Measurements from ENCODE around the gene DDX42.
"Not testable (repeated sequence)": the region's sequence is repeated elsewhere in the genome, so short reads cannot be mapped to it uniquely, and the experiment has no call there.

DDX42 gene

DNA sequence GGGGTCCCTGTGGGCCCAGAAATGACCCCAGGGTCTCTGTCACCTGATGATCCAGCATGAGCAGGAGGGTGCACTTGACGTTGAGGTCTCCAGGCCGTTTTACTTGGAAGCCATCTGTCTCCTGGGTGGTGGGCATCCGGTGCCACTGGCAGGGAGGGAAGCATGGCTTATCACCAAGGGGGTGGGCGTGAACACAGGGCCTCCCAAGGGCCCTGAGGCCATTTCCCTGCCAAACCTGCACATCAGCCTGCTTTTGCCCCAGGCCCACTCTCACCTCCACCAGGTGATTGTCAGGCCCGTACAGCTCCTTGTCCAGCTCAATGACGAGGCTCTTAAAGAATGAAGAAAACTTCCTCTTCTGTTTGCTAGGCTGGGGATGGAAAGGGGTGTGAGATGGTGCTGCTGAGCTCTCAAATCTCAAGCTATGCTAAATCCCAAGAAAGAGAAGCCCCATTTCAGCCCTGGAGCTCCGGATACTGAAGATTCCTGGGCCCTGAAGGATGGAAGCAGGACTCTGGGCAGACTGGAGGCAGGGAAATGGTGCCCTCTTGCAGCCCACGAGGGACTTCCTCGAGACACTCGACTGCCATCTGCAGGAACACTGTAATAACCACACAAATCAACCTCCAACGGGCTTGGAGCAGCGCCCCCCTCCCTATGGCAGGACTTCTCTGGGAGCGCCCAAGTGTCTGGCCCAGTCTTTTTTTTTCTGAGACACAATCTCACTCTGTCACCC is 60.6 kb downstream of the DDX42 start:
- peak; percentile 74 for FAIRE-seq

DNA sequence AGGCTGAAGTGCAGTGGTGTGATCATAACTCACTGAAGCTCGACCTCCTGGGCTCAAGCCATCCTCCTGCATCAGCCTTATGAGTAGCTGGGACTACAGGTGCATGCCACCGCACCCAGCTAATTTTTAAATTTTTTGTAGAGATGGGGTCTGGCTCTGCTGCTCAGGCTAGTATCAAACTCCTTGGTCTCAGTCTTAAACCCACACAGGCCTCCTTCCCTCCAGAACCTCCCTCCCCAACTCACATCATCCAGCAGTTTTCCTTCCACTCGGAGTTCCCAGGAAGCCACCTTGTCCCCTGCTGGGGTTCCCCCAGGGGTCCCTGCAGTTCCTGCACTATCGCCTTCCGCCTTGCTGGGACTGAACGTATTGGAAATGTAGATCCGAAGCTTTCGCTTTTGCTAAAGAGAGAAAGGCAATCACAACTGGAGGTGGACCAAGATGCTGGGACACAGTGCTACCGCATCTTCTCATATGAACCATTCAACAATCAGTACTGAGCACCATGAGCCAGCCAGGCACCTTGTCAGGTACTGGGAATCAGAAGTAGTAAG is 61.3 kb downstream of the DDX42 start:
- FAIRE-seq, result no peak
- DNase-seq (ENCODE audit: extremely low spot score, insufficient read length, low read depth), result no peak

More for the DNA sequence above, 60.6 kb downstream of the DDX42 start:
- peak; percentile 33 for DNase-seq (ENCODE audit: extremely low spot score, insufficient read length, low read depth)

DNA sequence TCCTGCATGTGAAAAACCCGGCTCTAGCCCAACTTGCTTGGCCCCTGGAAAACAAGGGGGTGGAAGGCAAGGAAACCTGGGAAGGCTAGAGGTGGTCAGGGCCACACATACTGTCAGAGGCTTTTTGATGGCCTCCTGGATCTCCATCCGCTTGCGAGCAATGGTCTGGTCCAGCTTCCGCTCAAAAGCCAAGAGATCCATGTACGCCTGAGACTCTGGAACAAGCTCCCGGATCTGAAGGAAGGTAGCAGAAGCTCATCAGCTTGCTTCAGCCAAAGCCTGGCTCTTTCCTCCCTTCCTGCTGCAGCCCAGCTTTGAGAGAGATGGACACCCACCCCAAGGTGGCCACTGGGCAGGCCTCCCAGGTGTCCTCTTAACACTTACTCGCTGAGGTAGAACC is 62.8 kb downstream of the DDX42 start:
- DNase-seq (ENCODE audit: extremely low spot score, insufficient read length, low read depth), result no peak
- no peak for FAIRE-seq

DNA sequence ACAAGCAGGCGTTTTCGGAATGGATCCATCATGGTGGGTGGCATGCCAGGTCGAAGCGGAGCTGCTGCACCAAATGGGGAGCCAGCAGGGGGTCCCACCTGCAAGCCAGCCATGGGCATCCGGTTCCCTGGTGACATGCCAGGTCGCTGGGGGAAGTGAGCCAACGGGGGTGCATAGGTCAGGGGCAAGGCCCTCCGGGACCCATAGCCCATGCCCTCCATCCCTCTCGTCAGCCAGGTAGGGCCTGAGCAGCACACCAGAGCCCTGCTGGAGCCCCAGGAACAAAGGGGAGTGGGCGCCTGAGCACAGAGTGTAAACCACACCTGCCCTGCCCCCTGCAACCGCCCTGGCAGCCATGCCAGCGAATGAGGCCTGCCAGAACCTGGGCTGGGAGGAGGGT is 63.5 kb downstream of the DDX42 start:
- DNase-seq (ENCODE audit: extremely low spot score, insufficient read length, low read depth) (no peak), FAIRE-seq (no peak)

DNA sequence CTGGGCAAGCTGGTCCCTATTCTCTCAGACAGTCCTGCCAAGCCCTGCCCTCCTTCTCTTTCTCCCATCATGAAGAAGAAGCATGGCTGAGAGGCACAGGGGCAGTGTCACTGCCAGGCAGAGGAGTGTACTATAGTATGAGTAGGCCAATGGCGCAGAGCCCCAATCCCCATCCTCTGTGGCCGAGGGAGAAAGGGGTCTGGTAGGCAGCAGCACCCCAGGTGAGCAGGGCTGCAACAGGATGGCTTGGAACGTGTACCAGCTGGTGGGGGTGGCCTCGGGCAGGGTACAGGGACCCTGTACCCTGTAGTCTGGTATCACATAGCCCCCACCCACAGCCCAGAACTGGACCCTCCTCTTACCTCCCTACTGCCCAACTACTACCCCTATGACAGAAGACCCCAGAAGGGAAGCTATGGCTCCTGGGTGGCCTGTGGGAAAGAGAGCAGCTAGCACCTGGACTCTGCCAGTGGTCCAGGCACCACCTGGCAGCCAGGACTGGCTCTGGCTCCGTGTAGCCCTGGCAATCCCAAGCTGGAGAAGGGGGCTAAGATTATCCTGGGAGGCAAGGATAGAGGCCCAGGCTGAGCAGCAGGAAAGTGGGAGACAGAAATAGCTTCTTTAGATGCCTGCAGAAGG is 64.1 kb downstream of the DDX42 start:
- FAIRE-seq (no peak), DNase-seq (ENCODE audit: extremely low spot score, insufficient read length, low read depth) (no peak)

DNA sequence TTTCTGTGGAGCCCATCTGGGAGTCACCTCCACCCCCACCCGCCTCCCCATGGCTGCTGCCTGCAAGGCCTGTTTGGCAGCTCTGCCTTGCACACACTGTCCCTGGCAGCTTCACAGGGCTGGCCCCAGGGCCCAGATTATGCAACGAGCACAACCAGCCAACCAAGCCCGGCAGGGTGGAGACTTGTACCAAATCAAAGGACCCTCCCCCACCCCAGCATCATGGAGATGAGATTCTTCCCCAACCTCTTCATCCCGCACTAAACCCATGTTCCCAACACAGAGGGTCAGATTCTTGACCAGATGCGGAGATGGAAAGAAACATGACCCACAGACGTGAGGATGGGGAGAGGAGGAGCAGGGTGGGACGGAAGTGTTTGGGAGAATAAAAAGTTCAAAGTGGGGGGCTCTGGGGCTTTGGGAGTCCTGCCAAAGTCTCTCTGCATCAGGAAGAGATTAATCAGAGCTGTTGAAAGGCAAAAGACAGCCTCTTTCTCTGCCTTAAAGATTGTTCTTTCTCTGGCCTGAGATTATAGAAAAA is 64.7 kb downstream of the DDX42 start:
- DNase-seq (ENCODE audit: extremely low spot score, insufficient read length, low read depth) (no peak), FAIRE-seq (no peak)

DNA sequence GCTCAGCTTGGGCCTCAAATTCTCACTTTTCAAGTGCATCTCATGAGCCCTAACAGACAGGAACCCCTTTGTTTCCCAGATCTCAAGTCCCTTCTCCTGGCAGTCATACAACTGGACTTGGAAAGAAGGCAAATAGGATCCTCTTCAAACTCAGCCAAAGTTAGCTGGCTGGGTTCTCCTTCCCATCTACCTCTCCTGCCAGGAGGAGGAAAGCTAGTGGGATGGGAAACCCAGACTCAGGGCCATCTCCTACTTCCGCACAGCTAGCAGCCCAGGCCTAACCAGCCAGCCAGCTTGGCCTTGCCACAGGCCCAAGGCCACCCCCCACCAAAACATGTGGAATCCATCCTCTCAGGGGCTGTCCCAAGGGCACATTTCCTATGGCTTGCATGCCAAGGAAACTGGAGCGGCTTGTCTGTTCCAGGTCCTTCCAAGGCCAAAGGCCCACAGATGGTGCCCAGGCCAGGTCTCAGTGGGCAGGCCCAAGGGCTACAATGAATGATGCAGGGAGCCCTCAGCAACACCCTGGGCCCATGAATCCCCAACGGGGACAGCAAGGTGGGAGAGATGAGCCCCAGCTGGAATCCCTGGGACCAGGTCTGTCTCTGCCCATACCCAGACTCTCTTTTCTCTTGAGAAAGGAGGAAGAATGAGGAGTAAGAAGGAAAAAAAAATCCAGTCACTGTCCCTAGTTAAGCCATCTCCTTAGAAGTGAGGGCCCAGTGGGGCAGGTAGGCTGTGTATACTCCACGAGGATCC is 66.8 kb downstream of the DDX42 start:
- FAIRE-seq, result no peak
- no peak for DNase-seq (ENCODE audit: extremely low spot score, insufficient read length, low read depth)

DNA sequence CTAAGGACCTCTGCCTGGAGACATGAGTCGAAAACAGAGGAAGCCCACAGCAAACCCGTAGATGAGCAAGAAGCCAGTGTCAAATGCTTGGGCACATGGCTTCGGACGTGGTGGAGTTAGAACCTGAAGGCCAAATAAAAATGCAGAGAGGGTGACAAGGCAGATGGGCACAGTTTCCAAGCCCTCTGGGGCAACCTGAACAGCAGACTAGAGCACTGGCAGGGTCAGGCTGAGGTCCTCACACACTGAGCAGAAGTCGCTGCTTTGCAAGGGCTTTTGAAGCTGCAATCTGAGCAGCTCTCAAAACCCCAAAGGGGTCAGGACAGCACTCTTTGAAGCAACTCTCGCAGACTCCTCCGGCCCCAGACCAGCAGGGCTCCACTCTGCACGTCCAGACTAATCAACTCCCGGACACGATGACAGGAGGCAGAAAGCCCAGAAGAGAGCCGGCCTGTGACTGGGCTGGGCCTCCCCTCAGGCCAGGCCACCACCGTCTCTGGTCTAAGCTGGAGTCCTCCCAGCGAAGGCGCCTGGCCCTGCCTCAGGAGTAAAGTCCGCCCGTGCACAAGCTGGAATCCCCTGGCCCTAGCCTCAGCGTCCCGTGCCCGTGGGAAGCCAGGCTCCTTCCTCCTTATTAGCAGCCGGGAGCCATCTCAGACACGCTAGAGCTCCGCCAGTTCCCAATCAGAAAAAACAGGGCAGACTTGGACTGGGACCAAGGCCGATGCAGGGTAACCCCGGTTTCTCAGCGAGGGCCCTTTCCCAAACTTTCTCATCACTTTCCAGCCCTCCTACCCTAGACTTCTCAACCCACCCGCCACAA is 67.6 kb downstream of the DDX42 start:
- FAIRE-seq (peak; percentile 46), DNase-seq (ENCODE audit: extremely low spot score, insufficient read length, low read depth) (no peak)

DNA sequence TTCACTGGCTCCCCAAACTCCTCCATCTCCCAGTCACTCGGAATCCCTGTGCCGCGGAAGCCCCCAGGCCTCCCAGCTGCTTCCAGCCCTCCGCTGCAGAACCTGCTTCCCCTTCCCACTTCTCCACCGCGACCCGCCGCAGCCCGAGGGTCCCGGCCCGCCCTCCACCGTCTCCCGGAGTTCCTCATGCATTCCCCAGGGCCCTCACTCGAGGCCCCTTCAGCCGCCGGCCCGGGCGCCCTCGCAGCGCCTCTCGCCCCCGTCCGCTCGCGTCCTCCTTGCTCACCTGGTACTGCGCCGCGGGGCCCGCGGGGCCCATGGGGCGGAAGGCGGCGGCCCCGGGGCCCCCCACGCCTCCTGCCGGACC is 68.2 kb downstream of the DDX42 start:
- DNase-seq (ENCODE audit: extremely low spot score, insufficient read length, low read depth) (no peak), FAIRE-seq (no peak)

DNA sequence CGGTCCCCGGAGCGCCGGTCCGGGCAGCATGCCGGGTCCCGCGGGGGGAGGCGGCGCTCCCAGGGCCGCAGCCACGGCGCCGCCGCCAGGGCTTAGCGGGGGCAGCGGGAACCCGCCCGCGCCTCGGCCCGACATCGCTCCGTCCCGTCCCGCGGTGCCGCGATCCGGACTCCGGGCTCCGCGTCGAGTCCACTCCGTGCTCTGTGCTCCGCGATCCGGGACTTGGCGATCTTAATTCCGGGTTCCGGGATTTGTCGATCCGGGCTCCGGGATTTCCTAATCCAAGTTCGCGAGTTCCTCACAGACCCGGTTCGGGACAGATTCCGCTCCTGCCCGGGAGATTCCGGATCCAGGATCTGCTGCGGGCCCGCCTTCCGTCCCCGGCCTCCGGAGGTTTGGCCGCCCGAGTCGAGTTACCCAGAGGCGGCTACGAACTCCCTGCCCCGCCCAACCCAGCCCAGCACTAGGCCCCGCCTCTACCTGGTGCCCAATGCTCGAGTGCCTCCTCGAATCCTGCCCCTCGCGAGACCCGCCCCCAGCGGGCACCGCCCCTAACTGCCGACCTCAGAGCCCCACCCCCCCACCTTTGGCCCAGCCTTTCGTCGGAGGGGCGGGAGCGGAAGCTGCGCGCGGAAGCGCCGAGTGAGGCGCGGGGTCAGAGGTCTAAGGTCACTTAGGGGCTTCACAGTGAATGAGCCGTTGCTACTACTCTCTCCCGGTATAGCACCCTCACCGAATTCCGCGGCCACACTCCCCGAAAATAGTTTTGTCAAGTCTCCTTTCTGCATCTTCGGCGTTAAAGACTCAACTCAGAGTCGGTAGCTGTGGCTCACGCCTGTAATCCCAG is 68.8 kb downstream of the DDX42 start, which contains the start of gene SMARCD2:
Gene SMARCD2 (minus strand): TSS at position 146 of the 847 bp plus-strand sequence. CDS start 11 bp downstream, at position 135.
- DNase-seq (ENCODE audit: extremely low spot score, insufficient read length, low read depth) (peak; percentile 88), FAIRE-seq (peak; percentile 97)

DNA sequence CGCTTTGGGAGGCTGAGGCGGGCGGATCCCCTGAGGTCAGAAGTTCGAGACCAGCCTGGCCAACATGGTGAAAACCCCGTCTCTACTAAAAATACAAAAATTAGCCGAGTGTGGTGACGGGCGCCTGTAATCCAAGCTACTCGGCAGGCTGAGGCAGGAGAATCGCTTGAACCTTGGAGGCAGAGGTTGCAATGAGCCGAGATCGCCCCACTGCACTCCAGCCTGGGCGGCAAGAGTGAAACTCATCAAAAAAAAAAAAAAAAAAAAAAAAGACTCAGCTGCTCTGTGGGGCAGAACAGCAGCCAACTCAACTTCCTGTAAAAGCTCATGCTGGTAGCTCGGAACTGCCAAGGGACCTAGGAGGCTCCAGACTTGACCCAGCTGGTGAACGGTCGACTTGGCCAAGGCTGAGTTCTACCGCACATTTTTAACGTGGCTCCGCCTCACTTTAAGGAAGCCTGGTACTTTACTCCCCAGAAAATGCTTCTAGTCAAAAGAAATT is 69.5 kb downstream of the DDX42 start:
- peak; percentile 59 for FAIRE-seq
- not testable (repeated sequence) for DNase-seq (ENCODE audit: extremely low spot score, insufficient read length, low read depth)

DNA sequence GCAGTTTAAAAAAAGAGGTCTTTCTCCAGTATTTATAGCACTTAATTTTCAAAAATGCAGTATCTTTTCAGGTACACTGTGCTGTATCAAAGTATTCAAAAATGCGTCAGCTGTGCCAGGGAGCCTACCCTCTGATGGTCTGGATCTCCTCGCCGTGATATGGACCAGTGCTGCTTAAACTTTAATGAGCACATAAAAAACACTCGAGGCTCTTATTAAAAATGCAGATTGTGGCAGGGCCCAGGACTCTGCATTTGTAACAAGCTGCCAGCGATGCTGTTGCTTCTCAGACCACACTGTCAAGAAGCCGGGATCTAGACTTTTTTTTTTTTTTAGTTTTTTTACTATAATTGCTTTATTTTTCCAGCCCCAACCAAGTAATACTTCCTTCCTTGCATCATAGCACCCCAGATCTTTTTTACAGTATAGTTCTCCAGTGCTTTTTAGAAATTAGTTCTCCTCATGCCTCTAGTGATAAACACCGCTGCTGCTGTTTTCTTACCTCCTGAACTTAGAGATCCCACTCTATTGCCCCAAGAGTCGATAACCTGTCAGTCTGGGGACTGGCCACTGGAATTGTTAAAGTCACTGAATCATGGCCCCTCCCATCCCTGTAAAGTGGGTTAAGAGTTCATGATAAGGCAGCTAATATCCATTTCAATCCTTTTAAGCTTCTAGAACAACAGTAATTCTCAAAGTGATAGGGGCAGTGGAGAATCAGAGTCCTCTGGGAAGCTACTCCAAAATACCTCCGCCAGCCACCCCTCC is 70.1 kb downstream of the DDX42 start:
- DNase-seq (ENCODE audit: extremely low spot score, insufficient read length, low read depth), result no peak
- FAIRE-seq, result no peak

DNA sequence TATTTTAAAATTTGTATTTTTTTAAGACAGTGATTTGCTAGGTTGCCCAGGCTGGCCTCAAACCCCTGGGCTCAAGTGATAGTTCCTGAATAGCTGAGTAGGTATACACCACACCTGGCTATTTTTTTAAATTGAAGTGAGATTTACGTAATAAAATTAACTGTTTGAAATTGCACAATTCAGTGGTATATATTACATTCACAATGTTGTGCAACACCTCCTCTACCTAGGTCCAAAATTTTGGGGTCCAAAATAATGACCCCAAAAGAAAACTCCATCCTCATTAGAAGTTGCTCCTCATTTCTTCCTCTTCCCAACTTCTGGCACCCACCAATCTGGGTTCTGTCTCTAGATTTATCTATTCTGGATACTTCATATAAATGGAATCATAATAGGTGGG is 71.5 kb downstream of the DDX42 start:
- FAIRE-seq, result no peak
- no peak for DNase-seq (ENCODE audit: extremely low spot score, insufficient read length, low read depth)

DNA sequence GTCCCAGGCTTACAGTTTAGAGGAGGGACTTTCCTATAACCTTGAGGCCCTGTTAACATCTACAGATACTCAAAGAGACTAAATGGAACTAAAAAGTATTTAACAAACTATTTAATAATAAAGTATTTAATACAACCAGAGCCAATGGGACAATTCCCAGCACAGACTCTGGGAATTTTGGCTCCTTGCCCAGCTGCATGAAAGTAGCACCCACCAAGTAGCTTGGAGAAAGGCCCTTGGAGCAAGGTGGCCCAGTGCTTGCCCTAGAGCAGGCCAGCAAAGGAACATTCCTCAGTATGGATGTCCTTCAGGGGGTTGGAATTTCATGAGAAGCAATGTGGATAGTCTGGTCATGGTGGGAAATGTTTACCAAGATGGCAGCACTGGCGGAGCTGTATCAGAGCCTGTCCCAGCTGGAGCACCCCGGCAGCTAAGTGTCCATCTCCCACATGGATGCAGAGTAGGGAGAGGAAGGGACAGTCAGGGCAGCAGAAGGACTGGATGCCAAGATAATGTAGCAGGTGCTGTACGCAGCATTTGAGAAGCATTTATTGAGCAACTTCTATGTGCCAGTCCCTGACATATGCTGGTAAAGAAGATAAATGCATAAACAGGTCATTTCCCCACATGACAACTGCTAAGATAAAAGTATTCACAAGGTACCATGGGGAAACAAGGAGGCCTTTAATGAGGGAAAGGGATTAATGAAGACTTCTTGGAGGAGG is 73.7 kb downstream of the DDX42 start:
- DNase-seq (ENCODE audit: extremely low spot score, insufficient read length, low read depth), result no peak
- FAIRE-seq, result no peak

DNA sequence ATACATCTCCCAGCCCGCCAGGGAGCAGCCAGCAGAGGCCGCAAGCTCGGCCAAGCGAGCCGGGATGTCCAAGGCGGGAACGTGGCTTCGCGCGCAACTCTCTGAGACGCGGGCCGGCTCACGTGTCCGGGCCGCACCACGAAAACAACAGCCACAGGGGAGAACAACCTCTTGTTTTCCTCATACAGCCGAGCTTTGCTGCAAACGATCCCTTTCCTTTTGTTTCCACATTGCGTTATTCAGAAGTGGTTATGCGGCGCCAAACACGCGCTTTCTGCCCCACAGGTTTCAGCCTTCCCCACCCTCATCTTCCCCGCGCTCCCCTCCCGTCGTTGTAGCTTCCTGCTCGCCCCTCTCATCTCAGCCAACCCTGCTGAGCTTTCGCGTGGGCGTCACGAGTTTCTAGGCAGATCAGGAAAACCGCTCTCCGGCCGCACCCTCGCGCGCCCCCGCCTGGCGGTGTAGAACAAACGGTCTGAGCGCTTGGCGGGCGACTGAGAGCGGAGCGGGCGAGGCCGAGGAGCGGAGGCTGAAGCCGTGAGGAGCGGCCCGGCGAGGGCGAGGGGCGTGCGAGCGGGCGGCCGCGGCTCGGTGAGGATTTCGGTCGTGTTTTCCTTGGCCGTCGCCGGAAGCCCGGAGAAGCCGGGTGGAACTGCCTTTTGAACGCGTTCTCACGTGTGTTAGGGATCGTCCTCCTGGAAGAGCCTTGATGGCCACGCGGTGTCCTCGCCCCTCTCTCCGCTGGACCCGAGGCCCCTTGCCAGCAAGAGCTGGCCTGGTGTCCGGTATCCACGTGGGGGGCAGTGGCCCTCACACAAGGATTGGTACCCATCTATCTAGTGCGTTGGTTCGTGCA is 75.1 kb downstream of the DDX42 start:
- DNase-seq (ENCODE audit: extremely low spot score, insufficient read length, low read depth) (peak; percentile 91), FAIRE-seq (peak; percentile 81)

DNA sequence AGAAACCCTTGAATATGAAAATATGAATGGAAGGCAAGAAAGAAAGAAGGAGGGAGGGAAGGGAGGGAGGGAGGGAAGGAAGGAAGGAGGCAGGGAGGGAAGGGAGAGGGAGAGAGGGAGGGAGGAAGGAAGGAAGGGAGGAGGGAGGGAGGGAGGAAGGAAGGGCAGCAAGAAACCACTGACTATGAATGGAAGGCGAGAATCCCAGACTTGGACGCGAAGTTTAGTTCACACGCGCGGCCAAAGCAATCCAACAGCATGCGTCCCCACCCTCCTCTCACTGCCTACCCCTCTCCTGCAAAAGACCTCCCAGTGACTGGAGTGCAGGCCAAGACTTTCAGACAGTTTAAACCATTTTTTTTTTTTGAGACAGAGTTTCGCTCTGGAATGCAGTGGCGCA is 76.4 kb downstream of the DDX42 start:
- FAIRE-seq, result no peak
- DNase-seq (ENCODE audit: extremely low spot score, insufficient read length, low read depth), result no peak

All from GM18507 (cell line).